ENCODE data around the gene SLC38A6. TPM values are rescaled to one million over a fixed set of nuclear protein-coding genes. Genes with fewer than 3 reads are reported as not detected.

Gene SLC38A6
- total RNA-seq, 4 donors from 2014 or later: 11.1 to 19.1 (median 12.0) TPM

GRCh38 chr14:60984196-60984595, 3.2 kb downstream of the SLC38A6 start:
- H3K9me3 ChIP-seq: no peaks in the 10 kb centered on the region
- H3K36me3 ChIP-seq: peaks cover 0 to 37% (median 22%) of the 10 kb centered on the region in 4 donors
- 91% methylated on average over 1 of the region's 1 CpG for WGBS
- no peak overlapping the region for H3K27ac ChIP-seq (replicated peaks in 1 of 4)
- H3K4me1 ChIP-seq: peaks cover 14 to 36% (median 31%) of the 10 kb centered on the region in 4 donors
- TF ChIP-seq POLR2AphosphoS5 (IDR thresholded peaks at IDR 0.05) (no peak), POLR2A (IDR thresholded peaks at IDR 0.05; ENCODE audit: low read depth) (no peak), EP300 (IDR thresholded peaks at IDR 0.05) (no peak), CTCF (IDR thresholded peaks at IDR 0.05) (no peak)
- DNase-seq (ENCODE audit: extremely low spot score): no peak
- no peak overlapping the region for H3K4me3 ChIP-seq
- H3K27me3 ChIP-seq: no peaks in the 10 kb centered on the region
- intact Hi-C loops (cut with DNase I): loop anchor here (10.0 kb wide), 1 partner anchor 211 kb away; no protein-coding TSS in a partner anchor

GRCh38 chr14:60986500-60986899, 5.5 kb downstream of the SLC38A6 start:
- no peaks in the 10 kb centered on the region for H3K9me3 ChIP-seq
- intact Hi-C loops (cut with DNase I): loop anchor here (10.0 kb wide), 1 partner anchor 208 kb away; no protein-coding TSS in a partner anchor
- H3K27ac ChIP-seq (replicated peaks in 1 of 4): no peak overlapping the region
- WGBS: 97% methylated on average over 2 of the region's 2 CpGs
- no peak overlapping the region for H3K4me3 ChIP-seq
- H3K27me3 ChIP-seq: no peaks in the 10 kb centered on the region
- no peak for DNase-seq (ENCODE audit: extremely low spot score)
- TF ChIP-seq CTCF (IDR thresholded peaks at IDR 0.05) (no peak), POLR2AphosphoS5 (IDR thresholded peaks at IDR 0.05) (no peak), POLR2A (IDR thresholded peaks at IDR 0.05; ENCODE audit: low read depth) (no peak), EP300 (IDR thresholded peaks at IDR 0.05) (no peak)
- H3K36me3 ChIP-seq: peaks cover 7 to 60% (median 37%) of the 10 kb centered on the region in 4 donors
- peaks cover 8 to 21% (median 18%) of the 10 kb centered on the region in 4 donors for H3K4me1 ChIP-seq

GRCh38 chr14:60989599-60989998, 8.6 kb downstream of the SLC38A6 start:
- no peak for DNase-seq (ENCODE audit: extremely low spot score)
- Histone ChIP-seq H3K36me3 (peaks cover 7 to 88% (median 50%) of the 10 kb centered on the region in 4 donors), H3K4me3 (no peak overlapping the region), H3K9me3 (no peaks in the 10 kb centered on the region), H3K27me3 (no peaks in the 10 kb centered on the region), H3K27ac (replicated peaks in 1 of 4) (no peak overlapping the region), H3K4me1 (no peaks in the 10 kb centered on the region)
- intact Hi-C loops (cut with DNase I): loop anchor here (10.0 kb wide), 1 partner anchor 205 kb away; no protein-coding TSS in a partner anchor
- WGBS: 71% methylated on average over 2 of the region's 2 CpGs
- TF ChIP-seq EP300 (IDR thresholded peaks at IDR 0.05): no peak
- TF ChIP-seq CTCF (IDR thresholded peaks at IDR 0.05): no peak
- TF ChIP-seq POLR2AphosphoS5 (IDR thresholded peaks at IDR 0.05): no peak

GRCh38 chr14:60998617-60999016, 17.6 kb downstream of the SLC38A6 start:
- H3K4me1 ChIP-seq: peaks cover 0 to 9% (median 7%) of the 10 kb centered on the region in 4 donors
- H3K27ac ChIP-seq (replicated peaks in 1 of 4): no peak overlapping the region
- H3K36me3 ChIP-seq: peaks cover 0 to 16% (median 9%) of the 10 kb centered on the region in 4 donors
- no peak for DNase-seq (ENCODE audit: extremely low spot score)
- H3K27me3 ChIP-seq: no peaks in the 10 kb centered on the region
- TF ChIP-seq EP300 (IDR thresholded peaks at IDR 0.05) (no peak), CTCF (IDR thresholded peaks at IDR 0.05) (no peak), POLR2AphosphoS5 (IDR thresholded peaks at IDR 0.05) (no peak), POLR2A (IDR thresholded peaks at IDR 0.05; ENCODE audit: low read depth) (no peak)
- intact Hi-C loops (cut with DNase I): no loop called here
- H3K9me3 ChIP-seq: no peaks in the 10 kb centered on the region
- no peak overlapping the region for H3K4me3 ChIP-seq
- WGBS: 97% methylated on average over 8 of the region's 9 CpGs

GRCh38 chr14:60999536-60999935, 18.5 kb downstream of the SLC38A6 start:
- Histone ChIP-seq H3K4me1 (peaks cover 0 to 9% (median 7%) of the 10 kb centered on the region in 4 donors), H3K27ac (replicated peaks in 1 of 4) (no peak overlapping the region), H3K36me3 (peaks cover 0 to 8% (median 7%) of the 10 kb centered on the region in 4 donors), H3K4me3 (no peak overlapping the region), H3K27me3 (no peaks in the 10 kb centered on the region), H3K9me3 (no peaks in the 10 kb centered on the region)
- intact Hi-C loops (cut with DNase I): no loop called here
- DNase-seq (ENCODE audit: extremely low spot score): no peak
- no peak for TF ChIP-seq CTCF (IDR thresholded peaks at IDR 0.05)
- TF ChIP-seq EP300 (IDR thresholded peaks at IDR 0.05): no peak
- TF ChIP-seq POLR2AphosphoS5 (IDR thresholded peaks at IDR 0.05): no peak
- no peak for TF ChIP-seq POLR2A (IDR thresholded peaks at IDR 0.05; ENCODE audit: low read depth)
- WGBS: 98% methylated on average over 2 of the region's 2 CpGs

All from esophagus muscularis mucosa (tissue), 4 donors.